Neuronal stem cell (in vitro differentiated cells): ENCODE results near the gene CYBA.

Experiments
- DNase-seq: peaks from one replicate; pipeline ENCODE4 v3.0.0-alpha.2; 2013; ENCODE audit warnings: low spot score
- H2AFZ ChIP-seq: one replicate; pipeline ENCODE4 v1.6.1; 2013; ENCODE audit warnings: mild to moderate bottlenecking, low read length, inconsistent platforms
- H2AK5ac ChIP-seq: 2 replicates; pipeline ENCODE4 v1.6.1; 2013; ENCODE audit warnings: low read depth, mild to moderate bottlenecking, inconsistent platforms, low read length, moderate library complexity, mixed read lengths
- H2BK120ac ChIP-seq: 2 replicates; pipeline ENCODE4 v1.6.1; 2013; ENCODE audit warnings: low read depth, mild to moderate bottlenecking, inconsistent platforms, low read length, moderate library complexity, mixed read lengths
- H2BK12ac ChIP-seq: one replicate; pipeline ENCODE4 v1.6.1; 2013; ENCODE audit warnings: low read length, inconsistent platforms
- H2BK15ac ChIP-seq: 2 replicates; pipeline ENCODE4 v1.6.1; 2013; ENCODE audit warnings: mild to moderate bottlenecking, low read length, inconsistent platforms, mixed read lengths
- H2BK5ac ChIP-seq: one replicate; pipeline ENCODE4 v1.6.1; 2013; ENCODE audit warnings: inconsistent platforms, mild to moderate bottlenecking, low read length, moderate library complexity
- H3K14ac ChIP-seq: one replicate; pipeline ENCODE4 v1.6.1; 2013; ENCODE audit warnings: low read length, inconsistent platforms
- H3K18ac ChIP-seq: 2 replicates; pipeline ENCODE4 v1.6.1; 2013; ENCODE audit warnings: low read length, inconsistent platforms
- H3K23ac ChIP-seq: 2 replicates; pipeline ENCODE4 v1.6.1; 2013; ENCODE audit warnings: low read depth, mild to moderate bottlenecking, mixed read lengths, low read length, inconsistent platforms; ENCODE audit not compliant: poor library complexity
- H3K27ac ChIP-seq: replicated peaks from 3 replicates; pipeline ENCODE4 v1.5.1; 2013; ENCODE audit warnings: low read length, inconsistent platforms
- H3K27me3 ChIP-seq, 3 experiments: 2 replicates each; pipeline ENCODE4 v1.6.1; 2013; ENCODE audit warnings: low read length in 3 of 3, mild to moderate bottlenecking in 2 of 3, inconsistent platforms in 1 of 3, low read depth in 1 of 3, mixed read lengths in 1 of 3, moderate library complexity in 1 of 3; ENCODE audit not compliant: control insufficient read depth in 3 of 3, insufficient read depth in 3 of 3
- H3K36me3 ChIP-seq, 2 donors: replicated peaks in 1 of 2; 2 replicates each; pipeline ENCODE4 v1.6.1; 2013; ENCODE audit warnings: low read length in 2 of 2; ENCODE audit not compliant: control insufficient read depth in 2 of 2, insufficient read depth in 2 of 2
- H3K4ac ChIP-seq: 2 replicates; pipeline ENCODE4 v1.6.1; 2013; ENCODE audit warnings: inconsistent platforms, mild to moderate bottlenecking, low read length, moderate library complexity
- H3K4me1 ChIP-seq, 2 donors: 1 replicate in 1 of 2; 2 replicates in 1 of 2; pipeline ENCODE4 v1.6.1; 2013; ENCODE audit warnings: low read length in 2 of 2, low read depth in 1 of 2; ENCODE audit not compliant: control insufficient read depth in 2 of 2, insufficient read depth in 1 of 2
- H3K4me2 ChIP-seq: one replicate; pipeline ENCODE4 v1.6.1; 2013; ENCODE audit warnings: mild to moderate bottlenecking, low read length, inconsistent platforms; ENCODE audit not compliant: insufficient read depth, poor library complexity, severe bottlenecking
- H3K4me3 ChIP-seq, 2 donors: 2 replicates each; pipeline ENCODE4 v1.5.1; 2013; ENCODE audit warnings: low read length in 2 of 2, mild to moderate bottlenecking in 2 of 2, inconsistent platforms in 1 of 2, moderate library complexity in 1 of 2
- H3K79me1 ChIP-seq: one replicate; pipeline ENCODE4 v1.6.1; 2013; ENCODE audit warnings: low read depth, mild to moderate bottlenecking, inconsistent platforms, low read length, moderate library complexity
- H3K9ac ChIP-seq: one replicate; pipeline ENCODE4 v1.6.1; 2013; ENCODE audit warnings: mild to moderate bottlenecking, low read depth, low read length, inconsistent platforms; ENCODE audit not compliant: poor library complexity
- H3K9me3 ChIP-seq, 2 donors: replicated peaks in 1 of 2; 2 replicates each; pipeline versions ENCODE3 to v1.6.1; 2013; ENCODE audit warnings: low read length in 2 of 2, mild to moderate bottlenecking in 2 of 2, inconsistent platforms in 1 of 2, low read depth in 1 of 2, mixed read lengths in 1 of 2, moderate library complexity in 1 of 2; ENCODE audit not compliant: control insufficient read depth in 2 of 2, insufficient read depth in 1 of 2
- H4K8ac ChIP-seq: one replicate; pipeline ENCODE4 v1.6.1; 2013; ENCODE audit warnings: low read depth, mild to moderate bottlenecking, inconsistent platforms, low read length, moderate library complexity
- H4K91ac ChIP-seq: one replicate; pipeline ENCODE4 v1.6.1; 2013; ENCODE audit warnings: low read length, low read depth, mild to moderate bottlenecking, inconsistent platforms; ENCODE audit not compliant: poor library complexity
- WGBS, 2 donors: extraction: QIAGEN DNeasy Blood & Tissue Kit; methylation state at CpG; one replicate each; pipeline ENCODE4 v1.1.7; 2013; ENCODE audit warnings: missing lambda C conversion rate in 2 of 2, mixed read lengths in 1 of 2; ENCODE audit not compliant: insufficient read length in 2 of 2, insufficient replicate concordance in 1 of 2; ENCODE audit errors: extremely low coverage in 2 of 2; 5-methylcytosine and 5-hydroxymethylcytosine counted together

The CYBA gene

DNA sequence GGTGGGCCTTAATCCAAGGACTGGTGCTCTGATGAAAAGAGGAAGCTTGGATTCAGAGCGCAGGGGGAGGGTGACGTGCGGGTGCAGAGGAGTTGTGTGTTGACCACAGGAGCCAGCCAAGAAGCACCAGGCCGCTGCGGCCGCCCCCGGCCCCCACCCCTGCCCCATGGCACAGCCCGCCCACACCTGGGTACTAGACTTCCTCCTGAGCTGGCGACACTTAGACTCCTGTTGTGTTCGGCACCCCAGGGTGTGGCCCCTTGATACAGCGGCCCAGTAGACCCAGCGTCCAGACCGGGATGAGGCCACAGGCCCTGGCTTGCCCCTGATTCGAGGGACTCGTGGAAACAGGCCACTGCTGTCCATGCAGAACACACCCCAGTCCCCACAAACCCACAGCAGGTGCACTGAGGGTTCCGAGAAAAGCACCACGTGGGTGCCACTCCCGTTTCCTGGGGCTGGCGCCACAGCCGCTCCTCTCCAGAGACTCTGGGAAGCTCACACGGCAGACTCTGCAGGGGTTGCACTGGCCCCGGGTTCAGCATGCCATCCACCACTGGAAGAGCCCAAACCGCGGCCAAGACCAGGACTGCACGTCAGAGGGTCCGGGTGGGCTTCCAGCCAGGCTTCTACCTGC lies 41.2 kb upstream of the CYBA start:
- H3K18ac ChIP-seq: peak overlapping the region; percentile 28
- H3K9me3 ChIP-seq: no peaks in the 10 kb centered on the region
- peak overlapping the region; percentile 75 for H2BK5ac ChIP-seq
- no peak overlapping the region for H4K91ac ChIP-seq
- H3K27ac ChIP-seq: no peak overlapping the region
- H3K27me3 ChIP-seq: peaks cover 0 to 53% (median 13%) of the 10 kb centered on the region in 3 experiments
- H2BK15ac ChIP-seq: no peak overlapping the region
- H2BK12ac ChIP-seq: no peak overlapping the region
- H3K4ac ChIP-seq: no peak overlapping the region
- H3K79me1 ChIP-seq: peaks cover 9% of the 10 kb centered on the region
- DNase-seq: no peak
- no peak overlapping the region for H2AFZ ChIP-seq
- H3K4me1 ChIP-seq: no peaks in the 10 kb centered on the region
- no CpG with 5 or more reads among the region's 26 CpGs for WGBS, 2 donors
- no peak overlapping the region for H3K4me2 ChIP-seq
- H2AK5ac ChIP-seq: peak overlapping the region; percentile 95
- H3K9ac ChIP-seq: no peak overlapping the region
- H4K8ac ChIP-seq: no peak overlapping the region
- no peak overlapping the region for H3K4me3 ChIP-seq
- H3K36me3 ChIP-seq: peaks cover 1 to 6% of the 10 kb centered on the region in 2 donors
- H3K14ac ChIP-seq: peak overlapping the region; percentile 21
- no peak overlapping the region for H3K23ac ChIP-seq
- H2BK120ac ChIP-seq: no peak overlapping the region

GRCh38 chr16:88691129-88691813 lies 40.4 kb upstream of the CYBA start:
- H3K27me3 ChIP-seq: peaks cover 0 to 58% (median 19%) of the 10 kb centered on the region in 3 experiments
- no peak overlapping the region for H3K27ac ChIP-seq
- H2BK120ac ChIP-seq: no peak overlapping the region
- no peak overlapping the region for H3K18ac ChIP-seq
- H2AFZ ChIP-seq: no peak overlapping the region
- no CpG with 5 or more reads among the region's 33 CpGs for WGBS, 2 donors
- peak overlapping the region; percentile 22 for H3K23ac ChIP-seq
- no peak overlapping the region for H4K8ac ChIP-seq
- no peak overlapping the region for H2BK12ac ChIP-seq
- no peak overlapping the region for H2BK15ac ChIP-seq
- H4K91ac ChIP-seq: no peak overlapping the region
- H2BK5ac ChIP-seq: peak overlapping the region; percentile 75
- peak overlapping the region; percentile 81 for H2AK5ac ChIP-seq
- H3K14ac ChIP-seq: peak overlapping the region; percentile 56
- no peak overlapping the region for H3K4ac ChIP-seq
- H3K4me2 ChIP-seq: no peak overlapping the region
- peaks cover 2 to 4% of the 10 kb centered on the region in 2 donors for H3K4me1 ChIP-seq
- peak overlapping the region; percentile 24 for H3K9ac ChIP-seq
- H3K79me1 ChIP-seq: peaks cover 6% of the 10 kb centered on the region
- DNase-seq: no peak
- no peaks in the 10 kb centered on the region for H3K36me3 ChIP-seq
- no peaks in the 10 kb centered on the region for H3K9me3 ChIP-seq
- H3K4me3 ChIP-seq: peak overlapping the region in 1 of 2 donors; percentile 2

DNA sequence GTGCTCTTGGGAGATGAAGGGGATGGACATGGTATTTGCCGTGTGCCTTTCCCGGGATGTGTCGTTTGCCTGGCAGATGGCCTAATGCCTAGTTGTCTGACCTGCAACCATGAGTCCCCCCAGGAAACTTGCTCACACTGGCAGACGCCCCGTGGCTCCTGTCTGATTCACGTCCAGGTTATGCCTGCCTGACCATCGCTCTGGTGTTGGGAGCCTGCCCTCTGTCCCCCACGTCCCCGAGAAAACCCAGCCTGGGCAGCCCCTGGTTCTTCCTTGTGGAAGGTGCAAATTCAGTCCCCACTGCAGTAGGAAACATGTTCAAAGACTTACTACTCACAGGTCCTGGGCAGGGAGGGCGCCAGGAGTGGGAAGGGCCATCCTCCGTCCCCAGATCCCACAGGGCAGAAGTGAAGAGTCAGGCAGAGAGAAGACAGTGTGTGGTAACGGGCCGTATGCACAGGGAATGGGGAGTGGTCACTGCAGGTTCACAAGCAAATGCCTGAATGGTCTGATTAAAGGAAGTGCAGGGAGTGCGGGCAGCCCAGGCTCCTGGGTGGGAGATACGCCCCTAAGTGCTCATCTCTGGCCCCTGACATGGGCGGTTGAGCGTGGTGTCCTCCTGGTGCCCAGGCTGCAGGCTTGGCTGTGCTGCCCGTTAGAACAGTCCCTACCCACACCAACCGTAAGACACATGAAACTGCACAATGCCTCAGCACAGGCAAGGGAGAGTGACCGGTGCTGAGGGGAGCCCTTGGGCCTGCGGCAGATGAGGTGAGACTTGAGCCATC lies 39.7 kb upstream of the CYBA start:
- DNase-seq: no peak
- peak overlapping the region; percentile 75 for H2BK12ac ChIP-seq
- peak overlapping the region; percentile 47 for H3K9ac ChIP-seq
- H3K4ac ChIP-seq: no peak overlapping the region
- H2BK5ac ChIP-seq: no peak overlapping the region
- H3K9me3 ChIP-seq: no peaks in the 10 kb centered on the region
- H3K14ac ChIP-seq: peak overlapping the region; percentile 56
- H4K8ac ChIP-seq: no peak overlapping the region
- H4K91ac ChIP-seq: no peak overlapping the region
- H3K4me1 ChIP-seq: peaks cover 8 to 9% of the 10 kb centered on the region in 2 donors
- H3K18ac ChIP-seq: no peak overlapping the region
- WGBS, 2 donors: no CpG with 5 or more reads among the region's 21 CpGs
- no peak overlapping the region for H2BK120ac ChIP-seq
- no peak overlapping the region for H2BK15ac ChIP-seq
- H3K36me3 ChIP-seq: no peaks in the 10 kb centered on the region
- H3K27me3 ChIP-seq: peaks cover 4 to 65% (median 25%) of the 10 kb centered on the region in 3 experiments
- H3K23ac ChIP-seq: peak overlapping the region; percentile 22
- H3K79me1 ChIP-seq: peaks cover 6% of the 10 kb centered on the region
- H2AK5ac ChIP-seq: peak overlapping the region; percentile 81
- H3K27ac ChIP-seq: no peak overlapping the region
- H3K4me3 ChIP-seq: peak overlapping the region in 1 of 2 donors; percentile 2
- no peak overlapping the region for H2AFZ ChIP-seq
- H3K4me2 ChIP-seq: no peak overlapping the region
